ENCODE measurements around the gene SCRN1.

GRCh38 chr7:29965030-29965429 is 24.6 kb downstream of the SCRN1 start:
- no peak for TF ChIP-seq CTCF (IDR thresholded peaks at IDR 0.05; ENCODE audit: low read length)
- TF ChIP-seq EZH2 (optimal IDR thresholded peaks at IDR 0.05; ENCODE audit: low read depth, low read length), result no peak
